ENCODE results near the gene ABCC2. TPM values are rescaled to one million over a fixed set of nuclear protein-coding genes. Genes with fewer than 3 reads are reported as not detected.

Gene ABCC2
- total and polyA plus RNA-seq, 2 experiments from 2014 or later, result 29.7 to 63.1 TPM

GRCh38 chr10:99875473-99875872 lies 93.0 kb downstream of the ABCC2 start:
- Histone ChIP-seq H3K4me3 (no peak overlapping the region), H3K27me3 (no peaks in the 10 kb centered on the region), H3K4me2 (no peak overlapping the region), H2AFZ (no peak overlapping the region), H3K9me2 (replicated peaks; ENCODE audit: insufficient read depth) (no peaks in the 10 kb centered on the region), H3K9me3 (ENCODE audit: low read depth) (no peaks in the 10 kb centered on the region), H3K27ac (no peak overlapping the region), H4K20me1 (ENCODE audit: insufficient read depth, poor library complexity, severe bottlenecking) (no peaks in the 10 kb centered on the region), H3K79me2 (no peaks in the 10 kb centered on the region), H3K36me3 (replicated peaks; ENCODE audit: insufficient read depth, low read depth) (no peaks in the 10 kb centered on the region), H3K4me1 (ENCODE audit: insufficient read depth) (peaks cover 5% of the 10 kb centered on the region)
- DNase-seq (ENCODE audit: low spot score), result no peak
- TF ChIP-seq CTCF (IDR thresholded peaks at IDR 0.05; ENCODE audit: poor library complexity) (no peak), EZH2phosphoT487 (IDR thresholded peaks at IDR 0.05; ENCODE audit: low read depth, severe bottlenecking, unreplicated experiment) (no peak), EZH2 (IDR thresholded peaks at IDR 0.05; ENCODE audit: borderline replicate concordance) (no peak)
- WGBS (ENCODE audit: low lambda C conversion rate, missing lambda C conversion rate), result 71% methylated on average over 5 of the region's 5 CpGs

GRCh38 chr10:99880080-99880835 lies 97.8 kb downstream of the ABCC2 start:
- Histone ChIP-seq H3K9me2 (replicated peaks; ENCODE audit: insufficient read depth) (no peaks in the 10 kb centered on the region), H3K4me3 (no peak overlapping the region), H4K20me1 (ENCODE audit: insufficient read depth, poor library complexity, severe bottlenecking) (no peaks in the 10 kb centered on the region), H3K9me3 (ENCODE audit: low read depth) (no peaks in the 10 kb centered on the region), H3K36me3 (replicated peaks; ENCODE audit: insufficient read depth, low read depth) (peaks cover 7% of the 10 kb centered on the region), H3K27me3 (no peaks in the 10 kb centered on the region), H3K27ac (no peak overlapping the region), H3K79me2 (no peaks in the 10 kb centered on the region), H2AFZ (no peak overlapping the region), H3K4me1 (ENCODE audit: insufficient read depth) (no peaks in the 10 kb centered on the region), H3K4me2 (no peak overlapping the region)
- no peak for TF ChIP-seq EZH2phosphoT487 (IDR thresholded peaks at IDR 0.05; ENCODE audit: low read depth, severe bottlenecking, unreplicated experiment)
- 86% methylated on average over 19 of the region's 19 CpGs for WGBS (ENCODE audit: low lambda C conversion rate, missing lambda C conversion rate)
- no peak for DNase-seq (ENCODE audit: low spot score)

- Histone ChIP-seq H3K9me3 (ENCODE audit: low read depth) (no peaks in the 10 kb centered on the region), H3K79me2 (no peaks in the 10 kb centered on the region), H2AFZ (no peak overlapping the region), H3K27ac (no peak overlapping the region), H3K4me2 (no peak overlapping the region), H4K20me1 (ENCODE audit: insufficient read depth, poor library complexity, severe bottlenecking) (no peaks in the 10 kb centered on the region), H3K4me3 (no peak overlapping the region), H3K9me2 (replicated peaks; ENCODE audit: insufficient read depth) (no peaks in the 10 kb centered on the region), H3K36me3 (replicated peaks; ENCODE audit: insufficient read depth, low read depth) (peaks cover 7% of the 10 kb centered on the region), H3K27me3 (no peaks in the 10 kb centered on the region), H3K4me1 (ENCODE audit: insufficient read depth) (no peaks in the 10 kb centered on the region)
- WGBS (ENCODE audit: low lambda C conversion rate, missing lambda C conversion rate), result 91% methylated on average over 5 of the region's 5 CpGs
- TF ChIP-seq EZH2phosphoT487 (IDR thresholded peaks at IDR 0.05; ENCODE audit: low read depth, severe bottlenecking, unreplicated experiment) (no peak), EZH2 (IDR thresholded peaks at IDR 0.05; ENCODE audit: borderline replicate concordance) (no peak), CTCF (IDR thresholded peaks at IDR 0.05; ENCODE audit: poor library complexity) (no peak)
- DNase-seq (ENCODE audit: low spot score), result no peak
Measured at GRCh38 chr10:99881371-99881770, 98.9 kb downstream of the ABCC2 start.

GRCh38 chr10:99883523-99883922 lies 101.1 kb downstream of the ABCC2 start:
- Histone ChIP-seq H3K27ac (no peak overlapping the region), H3K9me3 (ENCODE audit: low read depth) (no peaks in the 10 kb centered on the region), H3K9me2 (replicated peaks; ENCODE audit: insufficient read depth) (no peaks in the 10 kb centered on the region), H3K4me1 (ENCODE audit: insufficient read depth) (no peaks in the 10 kb centered on the region), H3K4me2 (no peak overlapping the region), H3K27me3 (no peaks in the 10 kb centered on the region), H3K36me3 (replicated peaks; ENCODE audit: insufficient read depth, low read depth) (peaks cover 7% of the 10 kb centered on the region), H3K4me3 (no peak overlapping the region), H2AFZ (no peak overlapping the region), H3K79me2 (no peaks in the 10 kb centered on the region), H4K20me1 (ENCODE audit: insufficient read depth, poor library complexity, severe bottlenecking) (no peaks in the 10 kb centered on the region)
- DNase-seq (ENCODE audit: low spot score), result no peak
- 73% methylated on average over 2 of the region's 2 CpGs for WGBS (ENCODE audit: low lambda C conversion rate, missing lambda C conversion rate)
- TF ChIP-seq EZH2 (IDR thresholded peaks at IDR 0.05; ENCODE audit: borderline replicate concordance) (no peak), CTCF (IDR thresholded peaks at IDR 0.05; ENCODE audit: poor library complexity) (no peak), EZH2phosphoT487 (IDR thresholded peaks at IDR 0.05; ENCODE audit: low read depth, severe bottlenecking, unreplicated experiment) (no peak)
